Activated naive CD4-positive, alpha-beta T cell treated with anti-CD3 and anti-CD28 coated beads for 36 hours (primary cell): ENCODE measurements around the gene ZFHX3. TPM values are rescaled to one million over a fixed set of nuclear protein-coding genes. Genes with fewer than 3 reads are reported as not detected.

Experiments
- CTCF ChIA-PET: fragments of 350-600 bp; sonication (Branson Sonifier 250); formaldehyde crosslinking; loops from one replicate; lab custom pipeline; 2021; ENCODE audit warnings: antibody characterized with exemption; lab: Charles Lee
- DNase-seq: peaks from one replicate; pipeline ENCODE4 v3.0.0-alpha.2; 2020
- H3K27ac Mint-ChIP-seq: one replicate; pipeline ENCODE4 v1.8.0; 2021; ENCODE audit warnings: mild to moderate bottlenecking, mixed read lengths
- H3K27me3 Mint-ChIP-seq: one replicate; pipeline ENCODE4 v1.8.0; 2021; ENCODE audit warnings: low read depth, mixed read lengths
- H3K36me3 Mint-ChIP-seq: one replicate; pipeline ENCODE4 v1.8.0; 2021; ENCODE audit warnings: low read depth, mixed read lengths
- H3K4me1 Mint-ChIP-seq: one replicate; pipeline ENCODE4 v1.8.0; 2021; ENCODE audit warnings: low read depth, mixed read lengths
- H3K4me3 Mint-ChIP-seq: one replicate; pipeline ENCODE4 v1.8.0; 2021; ENCODE audit warnings: mild to moderate bottlenecking, moderate library complexity, mixed read lengths
- H3K9me3 Mint-ChIP-seq: one replicate; pipeline ENCODE4 v1.8.0; 2021; ENCODE audit warnings: mixed read lengths
- intact Hi-C: fragments of 100-400 bp; cut with micrococcal nuclease; formaldehyde crosslinking; loops from one replicate; pipeline ENCODE4 v1.15.1; 2023
- total RNA-seq, 2 experiments: library from RNA; stranded (reverse); gene quantifications; one replicate each; pipeline ENCODE4 v1.2.3, GENCODE V29; 2021

Gene ZFHX3
- total RNA-seq, 2 experiments from 2014 or later: 0.44 to 0.72 TPM

GRCh38 chr16:72815348-72816318 lies 232.3 kb downstream of the ZFHX3 start:
- intact Hi-C loops: no loop called here
- no peaks in the 10 kb centered on the region for H3K36me3 Mint-ChIP-seq
- DNase-seq: no peak
- peaks cover 4% of the 10 kb centered on the region for H3K27me3 Mint-ChIP-seq
- H3K27ac Mint-ChIP-seq: no peak overlapping the region
- CTCF ChIA-PET: no interaction called here
- H3K9me3 Mint-ChIP-seq: no peaks in the 10 kb centered on the region
- no peak overlapping the region for H3K4me3 Mint-ChIP-seq
- H3K4me1 Mint-ChIP-seq: no peaks in the 10 kb centered on the region

- Mint-ChIP-seq H3K4me1 (no peaks in the 10 kb centered on the region), H3K27ac (no peak overlapping the region), H3K36me3 (no peaks in the 10 kb centered on the region), H3K9me3 (no peaks in the 10 kb centered on the region), H3K4me3 (no peak overlapping the region), H3K27me3 (peaks cover 4% of the 10 kb centered on the region)
- intact Hi-C loops: no loop called here
- CTCF ChIA-PET: no interaction called here
- DNase-seq: no peak
These were observed 233.7 kb downstream of the ZFHX3 start for GRCh38 chr16:72814226-72814625.

- no peak overlapping the region for H3K4me3 Mint-ChIP-seq
- intact Hi-C loops: no loop called here
- H3K4me1 Mint-ChIP-seq: no peaks in the 10 kb centered on the region
- H3K27me3 Mint-ChIP-seq: peaks cover 3% of the 10 kb centered on the region
- no peak for DNase-seq
- H3K27ac Mint-ChIP-seq: no peak overlapping the region
- H3K9me3 Mint-ChIP-seq: no peaks in the 10 kb centered on the region
- no peaks in the 10 kb centered on the region for H3K36me3 Mint-ChIP-seq
- CTCF ChIA-PET: no interaction called here
These were observed 235.3 kb downstream of the ZFHX3 start for GRCh38 chr16:72812672-72813071.

GRCh38 chr16:72811876-72812275 lies 236.1 kb downstream of the ZFHX3 start:
- no peak for DNase-seq
- Mint-ChIP-seq H3K27me3 (peaks cover 3% of the 10 kb centered on the region), H3K4me3 (no peak overlapping the region), H3K4me1 (no peaks in the 10 kb centered on the region), H3K36me3 (no peaks in the 10 kb centered on the region), H3K27ac (no peak overlapping the region), H3K9me3 (no peaks in the 10 kb centered on the region)
- intact Hi-C loops: no loop called here
- CTCF ChIA-PET: interaction anchor here (1.4 kb wide), 1 partner anchor 14 kb away, joined by 6 read pairs; no protein-coding TSS in a partner anchor

GRCh38 chr16:72811188-72811720 lies 236.7 kb downstream of the ZFHX3 start:
- Mint-ChIP-seq H3K36me3 (no peaks in the 10 kb centered on the region), H3K4me1 (no peaks in the 10 kb centered on the region), H3K4me3 (no peak overlapping the region), H3K9me3 (no peaks in the 10 kb centered on the region), H3K27me3 (peaks cover 3% of the 10 kb centered on the region), H3K27ac (no peak overlapping the region)
- CTCF ChIA-PET: interaction anchor here (1.4 kb wide), 1 partner anchor 14 kb away, joined by 6 read pairs; no protein-coding TSS in a partner anchor
- DNase-seq: no peak
- intact Hi-C loops: no loop called here

GRCh38 chr16:72810480-72810879 lies 237.4 kb downstream of the ZFHX3 start:
- intact Hi-C loops: no loop called here
- Mint-ChIP-seq H3K36me3 (no peaks in the 10 kb centered on the region), H3K9me3 (no peaks in the 10 kb centered on the region), H3K27me3 (peaks cover 3% of the 10 kb centered on the region), H3K4me3 (no peak overlapping the region), H3K27ac (no peak overlapping the region), H3K4me1 (no peaks in the 10 kb centered on the region)
- DNase-seq: no peak
- CTCF ChIA-PET: interaction anchor here (1.4 kb wide), 1 partner anchor 15 kb away, joined by 6 read pairs; no protein-coding TSS in a partner anchor

GRCh38 chr16:72809446-72809845 lies 238.5 kb downstream of the ZFHX3 start:
- H3K9me3 Mint-ChIP-seq: no peaks in the 10 kb centered on the region
- no peak overlapping the region for H3K27ac Mint-ChIP-seq
- intact Hi-C loops: no loop called here
- peaks cover 3% of the 10 kb centered on the region for H3K27me3 Mint-ChIP-seq
- H3K4me1 Mint-ChIP-seq: no peaks in the 10 kb centered on the region
- DNase-seq: no peak
- H3K36me3 Mint-ChIP-seq: no peaks in the 10 kb centered on the region
- CTCF ChIA-PET: no interaction called here
- no peak overlapping the region for H3K4me3 Mint-ChIP-seq

GRCh38 chr16:72808754-72809153 lies 239.2 kb downstream of the ZFHX3 start:
- H3K4me1 Mint-ChIP-seq: no peaks in the 10 kb centered on the region
- H3K27me3 Mint-ChIP-seq: peaks cover 3% of the 10 kb centered on the region
- CTCF ChIA-PET: interaction anchor here (0.9 kb wide), 1 partner anchor 18 kb away, joined by 3 read pairs; no protein-coding TSS in a partner anchor
- no peak overlapping the region for H3K4me3 Mint-ChIP-seq
- intact Hi-C loops: no loop called here
- H3K36me3 Mint-ChIP-seq: no peaks in the 10 kb centered on the region
- no peaks in the 10 kb centered on the region for H3K9me3 Mint-ChIP-seq
- no peak overlapping the region for H3K27ac Mint-ChIP-seq
- no peak for DNase-seq

- intact Hi-C loops: no loop called here
- H3K4me3 Mint-ChIP-seq: no peak overlapping the region
- H3K36me3 Mint-ChIP-seq: no peaks in the 10 kb centered on the region
- no peaks in the 10 kb centered on the region for H3K9me3 Mint-ChIP-seq
- no peaks in the 10 kb centered on the region for H3K27me3 Mint-ChIP-seq
- no peak for DNase-seq
- H3K27ac Mint-ChIP-seq: no peak overlapping the region
- CTCF ChIA-PET: interaction anchor here (0.8 kb wide), 1 partner anchor 26 kb away, joined by 3 read pairs; no protein-coding TSS in a partner anchor
- no peaks in the 10 kb centered on the region for H3K4me1 Mint-ChIP-seq
These were observed 240.7 kb downstream of the ZFHX3 start for GRCh38 chr16:72807245-72807644.

- CTCF ChIA-PET: no interaction called here
- no peak overlapping the region for H3K27ac Mint-ChIP-seq
- no peaks in the 10 kb centered on the region for H3K27me3 Mint-ChIP-seq
- intact Hi-C loops: no loop called here
- no peak overlapping the region for H3K4me3 Mint-ChIP-seq
- H3K4me1 Mint-ChIP-seq: no peaks in the 10 kb centered on the region
- H3K9me3 Mint-ChIP-seq: no peaks in the 10 kb centered on the region
- H3K36me3 Mint-ChIP-seq: no peaks in the 10 kb centered on the region
- no peak for DNase-seq
These were observed 242.4 kb downstream of the ZFHX3 start for GRCh38 chr16:72805486-72805885.

- Mint-ChIP-seq H3K4me3 (no peak overlapping the region), H3K9me3 (no peaks in the 10 kb centered on the region), H3K36me3 (peaks cover 1% of the 10 kb centered on the region), H3K27ac (no peak overlapping the region), H3K27me3 (no peaks in the 10 kb centered on the region), H3K4me1 (no peaks in the 10 kb centered on the region)
- CTCF ChIA-PET: interaction anchor here (1.2 kb wide), 1 partner anchor 32 kb away, joined by 5 read pairs; no protein-coding TSS in a partner anchor
- no peak for DNase-seq
- intact Hi-C loops: no loop called here
These were observed 247.3 kb downstream of the ZFHX3 start for GRCh38 chr16:72800524-72801161.

- peaks cover 3% of the 10 kb centered on the region for H3K36me3 Mint-ChIP-seq
- intact Hi-C loops: no loop called here
- H3K4me1 Mint-ChIP-seq: no peaks in the 10 kb centered on the region
- H3K9me3 Mint-ChIP-seq: no peaks in the 10 kb centered on the region
- no peak overlapping the region for H3K4me3 Mint-ChIP-seq
- DNase-seq: no peak
- CTCF ChIA-PET: interaction anchor here (1.4 kb wide), 1 partner anchor 34 kb away, joined by 4 read pairs; no protein-coding TSS in a partner anchor
- H3K27ac Mint-ChIP-seq: no peak overlapping the region
- no peaks in the 10 kb centered on the region for H3K27me3 Mint-ChIP-seq
These were observed 249.7 kb downstream of the ZFHX3 start for GRCh38 chr16:72798264-72798663.
